Transverse colon (tissue), 3 donors: ENCODE results near the gene PCDH10.

Experiments
- EP300 ChIP-seq: sonication (generic); formaldehyde crosslinking; IDR thresholded peaks from one replicate; pipeline ENCODE4 v1.6.1; 2017; ENCODE audit warnings: antibody characterized with exemption, low read depth
- POLR2A ChIP-seq: fragments of 450-650 bp; IDR thresholded peaks from one replicate; pipeline ENCODE4 v1.6.1; 2016; ENCODE audit warnings: antibody characterized with exemption, mild to moderate bottlenecking, moderate library complexity
- TF ChIP-seq, protein P1 (sequence below), 5 experiments: fragments of 200-600 bp in 3 of 5; fragments of 450-650 bp in 2 of 5; sonication (generic) in 3 of 5; IDR thresholded peaks; 1 replicate in 2 of 5; 2 replicates in 3 of 5; pipeline ENCODE4 v1.5.1; 2016 to 2017; ENCODE audit warnings: antibody characterized with exemption in 5 of 5, inconsistent platforms in 3 of 5, mild to moderate bottlenecking in 2 of 5, moderate library complexity in 1 of 5

DNA sequence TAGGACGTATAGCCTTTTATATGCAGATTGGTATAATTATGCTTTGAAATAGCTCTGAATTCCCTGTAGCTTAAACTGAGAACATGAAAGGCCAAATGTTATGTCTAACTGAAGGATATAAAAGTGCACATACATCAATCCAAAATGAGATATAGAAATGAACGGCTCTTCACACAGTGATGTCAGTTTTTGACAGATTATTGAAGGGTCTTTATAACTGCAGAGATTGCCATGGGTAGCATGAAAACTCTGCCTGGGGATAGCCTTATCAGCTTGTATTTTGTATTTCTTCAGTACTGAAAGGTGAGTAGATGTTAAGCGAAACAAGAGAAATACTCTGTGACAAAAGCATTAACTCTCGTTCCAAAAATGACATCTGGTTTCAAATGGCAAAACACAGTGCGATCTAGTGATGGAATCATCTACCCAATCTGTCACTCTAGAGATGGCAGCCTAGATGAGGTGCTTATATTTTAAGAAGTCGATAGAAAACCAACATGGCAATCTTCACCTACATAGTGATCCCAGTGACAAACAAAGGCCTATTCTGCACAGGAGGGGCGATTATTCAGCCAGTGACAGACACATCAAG is 59.7 kb downstream of the PCDH10 start:
- TF ChIP-seq POLR2A (no peak), EP300 (no peak)
- TF ChIP-seq, protein P1, sequence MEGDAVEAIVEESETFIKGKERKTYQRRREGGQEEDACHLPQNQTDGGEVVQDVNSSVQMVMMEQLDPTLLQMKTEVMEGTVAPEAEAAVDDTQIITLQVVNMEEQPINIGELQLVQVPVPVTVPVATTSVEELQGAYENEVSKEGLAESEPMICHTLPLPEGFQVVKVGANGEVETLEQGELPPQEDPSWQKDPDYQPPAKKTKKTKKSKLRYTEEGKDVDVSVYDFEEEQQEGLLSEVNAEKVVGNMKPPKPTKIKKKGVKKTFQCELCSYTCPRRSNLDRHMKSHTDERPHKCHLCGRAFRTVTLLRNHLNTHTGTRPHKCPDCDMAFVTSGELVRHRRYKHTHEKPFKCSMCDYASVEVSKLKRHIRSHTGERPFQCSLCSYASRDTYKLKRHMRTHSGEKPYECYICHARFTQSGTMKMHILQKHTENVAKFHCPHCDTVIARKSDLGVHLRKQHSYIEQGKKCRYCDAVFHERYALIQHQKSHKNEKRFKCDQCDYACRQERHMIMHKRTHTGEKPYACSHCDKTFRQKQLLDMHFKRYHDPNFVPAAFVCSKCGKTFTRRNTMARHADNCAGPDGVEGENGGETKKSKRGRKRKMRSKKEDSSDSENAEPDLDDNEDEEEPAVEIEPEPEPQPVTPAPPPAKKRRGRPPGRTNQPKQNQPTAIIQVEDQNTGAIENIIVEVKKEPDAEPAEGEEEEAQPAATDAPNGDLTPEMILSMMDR (IDR thresholded peaks at IDR 0.05) = no peak
